ENCODE results near the gene CFAP206. TPM values are rescaled to one million over a fixed set of nuclear protein-coding genes. Genes with fewer than 3 reads are reported as not detected.

The CFAP206 gene
- polyA plus RNA-seq, 1 donor from 2014 or later: 6.6 TPM

DNA sequence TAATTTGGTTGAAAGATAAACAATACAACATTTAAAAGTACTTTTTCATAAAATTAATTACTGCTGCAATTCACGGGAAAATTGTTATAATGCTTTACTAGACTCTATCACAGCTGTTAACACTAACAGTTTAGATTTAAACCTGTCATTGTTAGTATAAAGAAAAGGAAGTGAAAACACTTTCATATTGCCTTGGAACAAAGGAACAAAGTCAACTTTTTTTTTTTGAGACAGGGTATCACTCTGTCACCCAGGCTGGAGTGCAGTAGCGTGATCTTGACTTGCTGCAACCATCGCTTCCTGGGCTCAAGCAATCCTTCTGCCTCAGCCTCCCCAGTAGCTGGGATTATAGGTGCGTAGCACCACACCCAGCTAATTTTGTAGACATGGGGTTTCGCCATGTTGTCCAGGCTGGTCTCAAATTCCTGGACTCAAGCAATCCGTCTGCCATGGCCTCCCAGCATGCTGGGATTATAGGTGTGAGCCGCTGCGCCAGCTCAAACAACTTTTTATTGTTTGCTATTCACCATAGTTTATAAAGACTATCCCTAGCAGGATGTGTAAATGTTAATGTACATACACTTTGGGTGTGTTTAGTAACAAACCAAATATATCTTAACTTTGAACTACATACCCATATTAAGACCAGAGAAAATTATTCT lies 87.1 kb downstream of the CFAP206 start:
- no peak overlapping the region for H2AFZ ChIP-seq (ENCODE audit: low read depth, low read length)
- H3K9me3 ChIP-seq (ENCODE audit: low read length): no peaks in the 10 kb centered on the region
- H3K27ac ChIP-seq (ENCODE audit: low read length): no peak overlapping the region
- no peaks in the 10 kb centered on the region for H3K9me2 ChIP-seq (ENCODE audit: insufficient read depth, low read length)
- H3K4me2 ChIP-seq (ENCODE audit: low read length): no peak overlapping the region
- H3K9ac ChIP-seq (ENCODE audit: low read length): no peak overlapping the region
- H3K4me3 ChIP-seq (ENCODE audit: low read length): no peak overlapping the region
- no peaks in the 10 kb centered on the region for H3K36me3 ChIP-seq (ENCODE audit: insufficient read depth, low read length)
- no peaks in the 10 kb centered on the region for H3F3A ChIP-seq (ENCODE audit: insufficient read depth, low read length, poor library complexity, severe bottlenecking)
- no peaks in the 10 kb centered on the region for H3K79me2 ChIP-seq (replicated peaks; ENCODE audit: insufficient read depth, low read length)
- TF ChIP-seq SMC3 (conservative IDR thresholded peaks at IDR 0.05; ENCODE audit: poor library complexity) (no peak), POLR2AphosphoS5 (IDR thresholded peaks at IDR 0.05) (no peak), MXI1 (conservative IDR thresholded peaks at IDR 0.05; ENCODE audit: poor library complexity, severe bottlenecking) (no peak), EP300 (conservative IDR thresholded peaks at IDR 0.05; ENCODE audit: poor library complexity, severe bottlenecking) (no peak)
- H3K27me3 ChIP-seq (ENCODE audit: insufficient read depth, low read depth, low read length): no peaks in the 10 kb centered on the region
- no peaks in the 10 kb centered on the region for H4K20me1 ChIP-seq (ENCODE audit: insufficient read depth)

DNA sequence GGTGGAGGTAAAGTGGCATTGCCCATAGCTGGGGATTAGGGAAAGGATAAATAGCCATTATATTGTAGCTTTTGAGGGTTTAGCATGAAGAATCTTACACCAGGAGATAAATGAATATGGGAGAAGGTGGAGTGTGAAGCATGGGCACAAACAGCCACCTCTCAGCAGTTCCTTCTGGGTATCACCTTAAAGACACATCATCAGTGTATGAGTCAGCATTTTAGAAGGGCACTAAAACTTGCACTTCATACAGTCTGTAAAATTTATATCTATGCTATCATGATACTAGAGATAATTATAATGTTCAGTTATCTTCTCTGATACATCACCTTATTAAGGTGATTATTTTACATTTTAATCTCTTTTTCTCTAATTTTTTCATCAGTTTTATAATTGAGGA lies 90.3 kb downstream of the CFAP206 start:
- Histone ChIP-seq H3K36me3 (ENCODE audit: insufficient read depth, low read length) (peaks cover 5% of the 10 kb centered on the region), H2AFZ (ENCODE audit: low read depth, low read length) (no peak overlapping the region), H4K20me1 (ENCODE audit: insufficient read depth) (no peaks in the 10 kb centered on the region), H3K79me2 (replicated peaks; ENCODE audit: insufficient read depth, low read length) (no peaks in the 10 kb centered on the region), H3K4me3 (ENCODE audit: low read length) (no peak overlapping the region), H3K9me2 (ENCODE audit: insufficient read depth, low read length) (no peaks in the 10 kb centered on the region), H3K9me3 (ENCODE audit: low read length) (no peaks in the 10 kb centered on the region), H3F3A (ENCODE audit: insufficient read depth, low read length, poor library complexity, severe bottlenecking) (no peaks in the 10 kb centered on the region), H3K27ac (ENCODE audit: low read length) (no peak overlapping the region), H3K9ac (ENCODE audit: low read length) (no peak overlapping the region), H3K27me3 (ENCODE audit: insufficient read depth, low read depth, low read length) (no peaks in the 10 kb centered on the region), H3K4me2 (ENCODE audit: low read length) (no peak overlapping the region)
- TF ChIP-seq EP300 (conservative IDR thresholded peaks at IDR 0.05; ENCODE audit: poor library complexity, severe bottlenecking) (no peak), CTCF (IDR thresholded peaks at IDR 0.05; ENCODE audit: poor library complexity, severe bottlenecking) (no peak), POLR2AphosphoS5 (IDR thresholded peaks at IDR 0.05) (no peak), RAD21 (conservative IDR thresholded peaks at IDR 0.05) (no peak), MXI1 (conservative IDR thresholded peaks at IDR 0.05; ENCODE audit: poor library complexity, severe bottlenecking) (no peak), TAF1 (IDR thresholded peaks at IDR 0.05; ENCODE audit: low read depth) (no peak), SMC3 (conservative IDR thresholded peaks at IDR 0.05; ENCODE audit: poor library complexity) (no peak), EZH2 (IDR thresholded peaks at IDR 0.05; ENCODE audit: borderline replicate concordance, insufficient read depth, low read length, poor library complexity, severe bottlenecking) (no peak)
- TF ChIP-seq, protein P1, sequence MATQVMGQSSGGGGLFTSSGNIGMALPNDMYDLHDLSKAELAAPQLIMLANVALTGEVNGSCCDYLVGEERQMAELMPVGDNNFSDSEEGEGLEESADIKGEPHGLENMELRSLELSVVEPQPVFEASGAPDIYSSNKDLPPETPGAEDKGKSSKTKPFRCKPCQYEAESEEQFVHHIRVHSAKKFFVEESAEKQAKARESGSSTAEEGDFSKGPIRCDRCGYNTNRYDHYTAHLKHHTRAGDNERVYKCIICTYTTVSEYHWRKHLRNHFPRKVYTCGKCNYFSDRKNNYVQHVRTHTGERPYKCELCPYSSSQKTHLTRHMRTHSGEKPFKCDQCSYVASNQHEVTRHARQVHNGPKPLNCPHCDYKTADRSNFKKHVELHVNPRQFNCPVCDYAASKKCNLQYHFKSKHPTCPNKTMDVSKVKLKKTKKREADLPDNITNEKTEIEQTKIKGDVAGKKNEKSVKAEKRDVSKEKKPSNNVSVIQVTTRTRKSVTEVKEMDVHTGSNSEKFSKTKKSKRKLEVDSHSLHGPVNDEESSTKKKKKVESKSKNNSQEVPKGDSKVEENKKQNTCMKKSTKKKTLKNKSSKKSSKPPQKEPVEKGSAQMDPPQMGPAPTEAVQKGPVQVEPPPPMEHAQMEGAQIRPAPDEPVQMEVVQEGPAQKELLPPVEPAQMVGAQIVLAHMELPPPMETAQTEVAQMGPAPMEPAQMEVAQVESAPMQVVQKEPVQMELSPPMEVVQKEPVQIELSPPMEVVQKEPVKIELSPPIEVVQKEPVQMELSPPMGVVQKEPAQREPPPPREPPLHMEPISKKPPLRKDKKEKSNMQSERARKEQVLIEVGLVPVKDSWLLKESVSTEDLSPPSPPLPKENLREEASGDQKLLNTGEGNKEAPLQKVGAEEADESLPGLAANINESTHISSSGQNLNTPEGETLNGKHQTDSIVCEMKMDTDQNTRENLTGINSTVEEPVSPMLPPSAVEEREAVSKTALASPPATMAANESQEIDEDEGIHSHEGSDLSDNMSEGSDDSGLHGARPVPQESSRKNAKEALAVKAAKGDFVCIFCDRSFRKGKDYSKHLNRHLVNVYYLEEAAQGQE (IDR thresholded peaks at IDR 0.05; ENCODE audit: borderline replicate concordance): no peak

Measured in neural cell (in vitro differentiated cells).